D721Med (cell line): ENCODE results near the gene CABP7.

Source experiments
- DNase-seq: peaks from one replicate; pipeline ENCODE4 v3.0.0; 2011; ENCODE audit warnings: low spot score; ENCODE audit not compliant: insufficient read length
- FAIRE-seq: peaks from 2 replicates; lab custom pipeline; 2011; peaks lifted over from hg19 to GRCh38; lab: Jason Lieb, UNC
- TF ChIP-seq, protein P1 (sequence below): IDR thresholded peaks from 2 replicates; pipeline ENCODE4 v1.5.1; 2012; ENCODE audit warnings: mild to moderate bottlenecking, control low read depth; ENCODE audit not compliant: insufficient read depth; ENCODE audit errors: missing control alignments

The CABP7 gene

DNA sequence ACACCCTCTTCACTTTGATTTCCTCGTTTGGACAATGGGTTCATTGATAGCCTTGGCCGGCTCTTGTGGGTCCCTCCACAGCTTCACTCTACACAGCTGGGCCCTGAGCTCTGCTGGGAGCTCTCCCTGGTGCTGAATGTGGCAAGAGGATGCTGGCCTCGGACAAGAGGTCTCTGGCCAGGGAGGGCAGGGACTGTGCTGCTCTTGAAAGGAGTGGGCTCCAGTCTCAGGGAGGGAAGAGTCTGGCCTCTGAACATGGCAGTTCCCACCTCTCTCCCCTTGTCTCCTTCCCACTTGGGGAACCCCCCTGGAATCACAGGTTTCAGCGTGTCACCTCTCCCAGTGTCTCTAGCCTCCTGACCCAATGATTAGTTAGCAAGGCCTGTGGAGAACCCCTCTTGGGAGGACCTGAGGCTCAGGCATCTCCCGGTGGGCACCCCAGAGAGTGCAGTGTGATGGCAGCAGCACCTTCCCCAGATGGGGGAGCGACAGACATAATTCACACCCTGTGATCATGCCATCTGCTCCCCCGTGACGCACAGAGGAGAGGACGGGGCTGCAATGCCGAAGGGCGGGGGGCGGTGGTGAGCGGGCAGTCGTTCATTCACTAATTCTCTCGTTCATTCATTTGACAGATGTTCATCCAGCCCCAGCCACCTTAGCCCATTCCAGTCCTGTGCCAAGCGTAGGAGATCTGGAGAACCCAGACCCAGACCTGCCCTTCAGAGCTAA lies 2.8 kb upstream of the CABP7 start:
- no peak for DNase-seq
- FAIRE-seq: no peak
- TF ChIP-seq, protein P1, sequence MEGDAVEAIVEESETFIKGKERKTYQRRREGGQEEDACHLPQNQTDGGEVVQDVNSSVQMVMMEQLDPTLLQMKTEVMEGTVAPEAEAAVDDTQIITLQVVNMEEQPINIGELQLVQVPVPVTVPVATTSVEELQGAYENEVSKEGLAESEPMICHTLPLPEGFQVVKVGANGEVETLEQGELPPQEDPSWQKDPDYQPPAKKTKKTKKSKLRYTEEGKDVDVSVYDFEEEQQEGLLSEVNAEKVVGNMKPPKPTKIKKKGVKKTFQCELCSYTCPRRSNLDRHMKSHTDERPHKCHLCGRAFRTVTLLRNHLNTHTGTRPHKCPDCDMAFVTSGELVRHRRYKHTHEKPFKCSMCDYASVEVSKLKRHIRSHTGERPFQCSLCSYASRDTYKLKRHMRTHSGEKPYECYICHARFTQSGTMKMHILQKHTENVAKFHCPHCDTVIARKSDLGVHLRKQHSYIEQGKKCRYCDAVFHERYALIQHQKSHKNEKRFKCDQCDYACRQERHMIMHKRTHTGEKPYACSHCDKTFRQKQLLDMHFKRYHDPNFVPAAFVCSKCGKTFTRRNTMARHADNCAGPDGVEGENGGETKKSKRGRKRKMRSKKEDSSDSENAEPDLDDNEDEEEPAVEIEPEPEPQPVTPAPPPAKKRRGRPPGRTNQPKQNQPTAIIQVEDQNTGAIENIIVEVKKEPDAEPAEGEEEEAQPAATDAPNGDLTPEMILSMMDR: no peak

DNA sequence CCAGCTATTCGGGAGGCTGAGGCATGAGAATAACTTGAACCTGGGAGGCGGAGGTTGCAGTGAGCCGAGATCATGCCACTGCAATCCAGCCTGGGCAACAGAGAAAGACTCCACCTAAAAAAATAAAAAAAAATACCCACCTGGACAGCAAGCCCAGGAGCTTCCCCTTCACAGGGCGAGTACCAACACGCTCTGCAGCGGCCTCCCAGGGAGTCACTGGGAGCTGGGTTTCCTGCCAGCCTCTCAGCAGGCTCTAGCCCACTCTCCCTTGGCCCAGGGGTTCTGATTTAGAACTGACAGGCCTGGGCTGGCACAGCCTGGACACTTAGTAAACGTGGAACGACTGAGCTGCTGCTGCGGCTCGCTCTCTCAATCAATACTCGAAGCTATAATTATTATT lies 2.0 kb upstream of the CABP7 start:
- no peak for FAIRE-seq
- TF ChIP-seq, protein P1: no peak
- no peak for DNase-seq

- DNase-seq: no peak
- TF ChIP-seq, protein P1: no peak
- no peak for FAIRE-seq
Observed at GRCh38 chr22:29718949-29719898, 579 bp upstream of the CABP7 start.

DNA sequence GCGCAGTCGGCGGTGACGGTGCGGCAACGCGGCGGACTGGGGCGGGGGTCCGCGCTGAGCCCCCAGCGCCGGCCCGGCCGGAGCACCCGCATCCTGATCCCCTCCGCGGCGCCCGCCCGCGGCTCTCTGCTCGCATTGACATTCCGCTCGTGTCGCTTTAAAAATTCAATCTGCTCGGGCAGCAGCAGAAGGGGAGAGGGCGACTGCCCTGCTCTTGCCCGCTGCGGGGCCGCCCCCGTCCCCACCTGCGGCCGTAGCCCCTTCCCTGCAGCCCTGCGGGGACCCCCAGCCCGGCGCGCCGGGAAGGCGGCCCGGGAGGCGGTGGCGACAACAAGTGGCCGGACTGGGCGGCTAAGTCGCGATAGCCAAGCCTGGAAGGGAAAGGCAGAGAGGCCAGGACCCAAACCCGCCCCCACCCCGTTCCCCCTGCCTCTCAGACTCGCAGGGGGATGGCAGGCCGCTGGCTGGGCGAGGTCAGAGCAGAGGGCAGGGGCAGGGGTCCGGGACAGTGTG lies 1.1 kb downstream of the CABP7 start:
- TF ChIP-seq, protein P1: no peak
- FAIRE-seq: no peak
- DNase-seq: no peak

- FAIRE-seq: no peak
- TF ChIP-seq, protein P1: no peak
Observed at GRCh38 chr22:29722151-29722550, 2.3 kb downstream of the CABP7 start.

DNA sequence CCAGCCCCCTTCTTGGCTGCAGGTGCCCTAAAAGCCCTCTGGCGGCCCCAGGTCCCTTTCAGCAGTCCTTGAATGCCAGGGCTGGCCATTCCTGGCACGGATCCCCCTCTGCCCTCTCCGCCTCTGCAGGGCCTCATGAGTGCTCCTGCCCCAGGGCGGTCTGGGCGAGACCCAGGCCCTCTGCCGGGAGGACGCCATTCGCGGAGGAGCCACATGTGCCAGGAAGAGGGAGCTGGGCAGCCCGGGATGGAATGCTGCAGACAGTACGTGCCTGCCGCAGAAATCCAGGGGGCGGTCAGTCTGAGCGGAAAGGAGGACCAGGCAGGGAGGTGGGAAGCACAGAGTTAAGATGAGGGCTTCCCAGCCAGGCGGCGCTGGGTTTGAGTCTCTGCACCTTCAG lies 2.8 kb downstream of the CABP7 start:
- TF ChIP-seq, protein P1: no peak
- DNase-seq (no peak), FAIRE-seq (no peak)

More at GRCh38 chr22:29722151-29722550, 2.3 kb downstream of the CABP7 start:
- DNase-seq: no peak

DNA sequence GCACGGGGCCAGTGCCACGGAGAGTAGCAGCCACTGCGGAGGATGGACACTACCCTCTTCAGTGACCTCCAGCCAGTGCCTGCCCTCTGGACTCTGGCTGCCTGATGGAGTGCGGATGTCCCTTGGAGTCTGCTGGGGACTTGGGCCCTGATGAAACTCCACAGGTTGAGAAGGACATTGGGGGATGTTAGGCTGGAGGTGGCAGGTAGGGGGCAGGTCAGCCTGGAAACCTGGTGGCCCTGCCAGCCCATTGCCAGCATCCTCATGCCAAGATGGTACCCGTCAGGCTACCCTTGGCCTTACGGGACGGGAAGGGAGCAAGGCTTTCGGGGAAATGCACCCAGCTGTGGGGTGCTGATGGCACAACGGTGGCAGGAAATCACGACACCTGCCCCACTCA lies 4.0 kb downstream of the CABP7 start:
- no peak for DNase-seq
- no peak for FAIRE-seq
- TF ChIP-seq, protein P1: no peak
